GM19467 (cell line): Measurements from ENCODE around the gene MATN4.

Source experiments
- ATAC-seq: cut with Tn5 transposase; IDR thresholded peaks from one replicate; pipeline ENCODE4 v1.9.1; 2021; ENCODE audit warnings: mild to moderate bottlenecking, moderate library complexity; ENCODE audit not compliant: unreplicated experiment

Gene MATN4

DNA sequence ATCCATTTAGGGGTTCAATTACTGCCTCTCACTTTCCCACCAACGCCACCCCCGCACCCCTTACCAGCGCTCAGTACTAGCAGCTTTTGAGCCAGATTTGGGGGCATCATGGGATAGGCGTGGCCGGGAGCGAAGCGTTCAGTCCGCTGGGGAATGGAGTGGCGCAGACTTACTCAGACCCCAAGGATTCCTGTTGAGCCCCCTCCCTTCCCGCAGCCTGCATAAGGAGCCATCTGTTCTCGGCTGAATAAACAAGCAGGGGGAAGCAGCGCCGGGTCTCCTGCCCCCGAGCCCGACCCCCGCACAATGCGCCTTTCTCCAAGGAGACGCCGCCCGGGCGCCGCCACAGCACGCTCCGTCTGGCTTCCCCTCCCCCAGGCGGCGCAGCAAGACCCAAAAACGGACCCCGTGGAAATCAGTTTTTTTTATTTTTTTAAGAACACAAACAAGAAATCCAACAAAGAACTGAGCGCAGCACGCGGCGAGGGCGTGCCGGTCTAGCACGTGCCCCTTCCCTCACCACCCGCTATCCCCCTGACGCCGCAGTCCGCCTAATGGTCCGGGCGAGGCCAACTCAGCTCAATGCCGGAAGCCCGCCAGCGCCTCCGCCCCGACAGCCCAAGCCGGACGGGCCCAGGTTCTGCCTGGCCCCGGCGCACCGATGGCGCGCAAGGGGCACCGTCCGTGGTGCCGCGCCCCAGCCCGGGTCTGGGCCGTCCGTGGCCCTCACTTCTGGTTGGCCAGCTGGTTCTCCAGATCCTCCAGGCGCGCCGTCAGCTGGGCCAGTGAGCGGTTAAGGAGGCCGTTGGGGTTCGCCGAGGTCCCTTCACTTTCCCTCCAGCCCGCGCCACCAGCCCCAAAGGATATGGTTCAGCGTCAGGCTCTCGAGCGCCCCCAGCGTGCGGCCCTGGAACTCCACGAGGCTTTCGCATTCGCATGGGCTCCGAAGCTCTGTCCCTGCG lies 14.8 kb downstream of the MATN4 start:
- peak; percentile 77 for ATAC-seq

DNA sequence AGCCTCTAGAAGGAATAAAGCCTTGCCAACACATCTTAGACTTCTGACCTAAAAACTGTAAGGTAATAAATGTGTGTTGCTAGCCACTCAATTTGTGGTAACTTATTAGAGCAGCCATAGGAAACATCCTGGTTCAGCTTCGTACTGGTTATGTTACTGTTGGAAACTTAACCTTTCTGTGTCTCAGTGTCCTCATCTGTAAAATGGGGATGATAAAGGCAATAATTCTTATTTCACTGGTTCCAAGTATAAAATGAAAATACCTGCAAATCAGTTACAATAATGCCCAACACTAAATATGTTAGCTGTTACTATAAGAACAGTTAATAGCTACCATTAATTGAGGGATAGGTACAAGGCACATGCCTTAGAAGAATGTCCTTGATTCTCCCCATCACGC lies 15.8 kb downstream of the MATN4 start:
- no peak for ATAC-seq

DNA sequence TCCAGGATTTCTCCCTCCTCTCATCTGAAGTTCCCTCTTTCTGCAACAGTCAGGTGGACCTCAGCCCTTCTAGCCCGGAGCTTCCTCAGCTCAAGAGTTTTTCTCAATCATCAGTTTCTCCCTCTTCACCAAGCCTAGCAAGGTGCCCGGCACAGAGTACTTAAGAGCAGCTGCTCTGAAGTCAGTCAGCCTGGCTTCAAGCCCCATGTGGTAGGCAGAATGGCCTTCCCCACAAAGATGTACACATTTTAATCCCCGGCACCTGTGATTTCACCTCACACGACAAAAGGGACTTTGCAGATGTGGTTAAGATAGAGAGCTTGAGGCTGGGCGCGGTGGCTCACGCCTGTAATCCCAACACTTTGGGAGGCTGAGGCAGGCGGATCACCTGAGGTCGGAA lies 16.6 kb downstream of the MATN4 start:
- no peak for ATAC-seq

DNA sequence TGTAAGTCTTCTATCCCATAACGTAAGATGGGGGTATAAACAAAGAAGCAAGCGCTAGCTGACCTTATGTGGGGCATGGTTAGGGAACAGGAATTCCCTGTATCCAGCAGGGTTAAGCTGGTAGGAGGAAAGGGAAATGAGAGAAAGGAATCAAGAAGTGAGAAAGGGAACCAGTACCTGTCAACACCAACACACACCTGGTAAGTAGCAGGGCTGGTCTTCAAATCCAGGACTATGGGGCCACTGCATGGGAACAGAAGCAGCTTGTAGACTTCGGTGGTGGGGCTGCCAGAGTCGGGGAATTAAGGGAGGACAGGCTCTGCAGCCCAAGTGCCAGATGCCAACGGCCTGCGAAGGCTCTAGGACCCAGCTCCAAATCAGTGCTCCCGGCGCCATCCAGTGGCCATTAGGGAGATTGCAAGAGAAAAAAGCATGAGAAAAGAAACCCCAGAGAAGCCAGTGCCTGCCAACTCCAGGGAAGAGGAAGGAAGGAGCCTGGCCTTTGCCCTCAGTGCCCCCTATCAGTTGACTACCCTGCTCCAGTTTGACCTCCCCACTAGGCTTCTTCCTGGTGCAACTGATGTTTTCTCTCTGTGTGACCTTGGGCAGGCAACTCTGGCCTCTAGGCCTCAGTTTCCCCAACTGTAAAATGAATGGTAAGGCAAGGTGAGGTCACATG lies 17.3 kb downstream of the MATN4 start:
- no peak for ATAC-seq

DNA sequence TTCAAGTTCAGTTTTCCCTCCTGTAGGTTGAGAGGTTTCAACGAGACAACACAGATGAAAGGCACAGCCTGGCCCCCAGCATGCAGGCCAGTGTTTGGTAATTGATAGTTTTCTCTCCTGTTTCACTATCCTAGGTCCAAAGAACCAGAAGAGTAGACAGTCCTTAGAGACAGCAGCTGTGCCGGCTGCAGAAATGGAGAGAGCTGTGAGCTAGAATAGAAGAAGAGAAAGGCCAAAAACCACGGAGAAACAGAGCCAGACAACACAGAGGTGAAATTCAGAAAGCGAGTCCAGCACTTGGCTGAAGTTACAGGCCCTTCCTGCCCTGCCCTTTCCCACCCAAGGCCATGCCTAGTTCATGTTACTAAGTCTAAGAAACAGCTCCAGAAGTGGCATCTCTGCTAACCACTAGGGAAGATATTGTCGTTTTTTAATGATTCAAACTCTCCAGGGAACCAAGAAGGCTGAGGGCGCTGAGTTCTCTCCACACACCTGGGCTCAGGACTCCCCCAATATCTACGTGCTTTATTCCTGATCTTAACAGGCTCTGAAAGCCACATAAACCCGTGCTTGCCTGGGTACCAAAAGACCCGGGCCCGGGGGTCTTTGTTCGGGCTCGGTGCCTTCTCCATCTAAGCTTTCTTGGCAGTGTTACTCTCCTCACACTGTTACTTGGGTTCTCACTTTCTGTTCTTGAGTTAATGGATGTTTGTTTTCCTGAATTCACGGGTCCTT lies 18.0 kb downstream of the MATN4 start:
- ATAC-seq, result no peak

DNA sequence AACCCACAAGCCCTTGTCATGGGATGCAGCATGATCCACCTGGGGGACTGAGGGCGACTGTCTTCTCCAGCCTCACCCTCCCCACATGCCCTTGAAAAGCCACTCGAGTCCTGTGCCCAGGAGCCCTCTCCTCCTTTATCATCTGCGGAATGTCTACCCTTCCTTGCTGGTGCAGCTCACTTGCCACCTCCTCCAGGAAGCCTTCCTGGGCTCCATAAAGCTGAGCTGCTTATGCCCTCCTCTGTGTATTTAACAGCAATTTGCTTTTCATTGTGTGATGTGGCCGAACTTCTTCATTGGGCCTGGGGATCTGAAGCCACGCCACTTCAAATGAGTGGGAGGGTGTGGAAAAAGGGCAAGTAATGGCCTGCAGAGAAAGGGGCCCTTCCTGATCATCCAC lies 19.2 kb downstream of the MATN4 start:
- no peak for ATAC-seq

DNA sequence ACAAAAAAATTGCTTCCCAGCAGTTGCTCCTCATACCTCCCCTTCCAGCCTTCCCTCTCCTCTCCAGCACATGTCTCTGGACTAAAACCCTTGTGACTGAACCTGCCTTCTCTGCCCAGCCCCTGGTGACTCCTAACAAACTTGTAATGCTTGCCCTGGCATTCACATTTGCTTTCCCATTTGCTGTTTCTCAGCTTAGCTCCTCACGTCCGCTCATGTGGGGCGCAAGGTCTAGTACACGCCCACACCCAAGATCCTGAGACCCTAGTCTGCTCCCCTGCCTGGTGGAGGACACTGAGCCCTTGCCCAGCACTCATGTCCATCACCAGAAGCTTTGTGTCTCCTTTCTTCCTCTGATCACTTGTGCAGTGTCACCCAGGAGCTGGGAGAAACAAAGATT lies 19.7 kb downstream of the MATN4 start:
- no peak for ATAC-seq

DNA sequence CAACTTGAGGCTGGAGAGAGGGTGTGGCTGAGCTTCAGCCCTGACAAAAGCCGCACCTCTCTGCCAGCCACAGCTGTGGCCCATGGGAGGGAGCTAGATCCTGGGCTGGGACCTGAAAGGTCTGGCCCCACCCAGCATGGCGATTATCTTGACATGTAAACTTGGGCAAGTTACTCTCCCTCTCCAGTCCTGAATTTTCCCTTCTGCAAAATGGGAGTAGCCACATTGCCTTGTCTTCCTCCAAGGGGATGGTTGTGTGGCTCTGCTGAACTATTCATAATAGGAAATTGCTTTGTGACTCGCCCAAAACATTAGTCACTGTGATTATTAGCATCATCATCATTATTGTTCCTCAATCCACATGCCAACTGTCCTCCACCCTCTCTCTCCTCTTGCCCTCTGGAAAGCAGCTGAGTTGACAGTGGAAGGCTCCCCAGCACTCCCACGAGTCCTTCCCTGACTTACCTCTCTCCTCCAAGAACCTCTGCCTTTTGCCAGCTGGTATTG lies 24.5 kb downstream of the MATN4 start:
- no peak for ATAC-seq

DNA sequence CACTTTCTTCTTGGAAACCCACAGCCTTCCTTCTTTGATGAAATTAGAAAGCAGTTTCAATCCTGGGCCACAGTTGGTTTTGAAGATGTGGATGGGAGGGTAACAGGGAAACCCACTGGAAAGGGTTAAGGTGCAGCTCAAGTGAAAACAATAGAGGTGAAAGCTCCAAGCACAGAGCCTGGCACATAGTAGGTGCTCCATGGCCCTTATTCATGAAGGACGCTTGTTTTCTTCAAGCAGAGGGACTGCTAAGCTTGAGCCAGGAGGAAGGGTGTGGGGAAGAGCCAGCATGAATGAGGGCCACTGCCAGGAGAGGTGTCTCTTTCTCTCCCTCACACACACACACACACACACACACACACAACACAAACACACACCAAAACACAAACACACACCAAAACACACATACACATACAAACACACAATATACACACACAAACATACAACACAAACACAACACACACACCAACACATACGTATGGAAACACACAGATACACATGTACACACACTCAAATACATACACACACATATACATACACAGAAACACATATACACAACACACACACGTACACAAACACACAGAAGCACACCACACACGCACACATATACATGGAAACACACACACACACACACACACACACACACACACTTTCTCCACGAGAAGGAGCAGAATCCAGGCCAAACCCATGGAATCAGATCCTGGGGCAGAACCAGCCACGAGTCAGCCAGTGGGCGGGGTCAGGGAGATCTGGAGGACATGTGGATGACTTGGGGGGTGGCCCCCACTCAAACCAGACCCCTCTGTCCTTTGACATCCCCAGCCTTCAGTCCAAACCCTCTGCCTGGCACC lies 25.2 kb downstream of the MATN4 start:
- no peak for ATAC-seq

DNA sequence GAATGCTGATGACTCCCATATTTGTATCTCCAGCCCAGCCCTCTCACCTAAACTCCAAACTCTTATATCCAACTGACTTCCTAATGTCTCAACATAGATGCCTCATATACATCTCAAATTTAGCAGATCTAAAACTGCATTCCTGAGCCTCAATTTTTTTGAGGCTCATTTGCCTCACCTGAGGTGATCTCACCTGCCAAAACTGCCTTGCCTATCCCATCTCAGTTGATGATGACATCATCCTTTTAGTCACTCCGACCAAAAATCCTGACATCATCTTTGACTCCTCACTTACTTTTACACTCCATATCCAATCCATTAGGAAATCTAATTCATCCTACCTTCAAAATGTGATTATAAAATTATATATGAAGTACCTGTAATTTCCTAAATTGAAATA lies 28.1 kb downstream of the MATN4 start:
- no peak for ATAC-seq

DNA sequence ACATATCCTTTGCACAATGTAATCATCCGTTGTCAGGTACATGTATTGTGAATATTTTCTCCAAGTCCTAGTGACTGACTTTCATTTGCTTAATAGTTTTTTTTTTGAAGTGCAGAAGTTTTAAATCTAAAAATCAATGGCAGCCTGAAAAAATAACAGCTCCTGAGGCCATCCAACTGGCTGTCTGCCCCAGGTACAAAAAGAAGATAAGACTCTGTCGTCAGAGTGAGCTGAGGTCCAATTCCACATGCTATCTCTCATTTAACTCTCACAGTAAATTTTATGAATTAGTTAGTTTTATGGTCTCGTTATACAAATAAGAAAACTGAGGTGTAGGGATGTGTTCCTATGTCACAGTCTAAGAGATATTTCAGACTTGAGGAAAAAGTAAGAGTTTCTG lies 32.8 kb downstream of the MATN4 start:
- ATAC-seq, result no peak

DNA sequence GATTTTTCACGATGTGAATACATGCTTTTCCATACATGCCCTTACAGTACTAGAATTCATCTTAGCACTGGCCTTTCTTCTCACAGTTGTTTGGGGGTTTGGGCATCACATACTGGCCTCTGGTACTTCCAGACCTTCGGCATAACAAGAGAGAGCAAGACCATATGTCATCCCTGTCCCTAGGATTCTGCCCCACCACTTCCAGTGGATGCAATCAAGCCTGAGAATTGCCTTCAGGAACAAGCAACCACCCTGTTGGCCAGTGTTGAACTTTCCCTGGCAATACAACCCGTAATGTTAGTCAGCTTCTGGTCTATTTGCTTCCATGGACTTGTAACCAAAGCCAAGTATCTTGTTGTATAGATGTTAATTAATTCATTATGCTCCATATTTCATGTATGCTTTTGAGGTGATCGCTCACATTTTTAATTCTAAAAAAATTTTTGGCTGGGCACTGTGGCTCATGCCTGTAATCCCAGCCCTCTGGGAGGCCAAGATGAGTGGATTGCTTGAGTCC lies 38.3 kb downstream of the MATN4 start:
- ATAC-seq, result no peak

DNA sequence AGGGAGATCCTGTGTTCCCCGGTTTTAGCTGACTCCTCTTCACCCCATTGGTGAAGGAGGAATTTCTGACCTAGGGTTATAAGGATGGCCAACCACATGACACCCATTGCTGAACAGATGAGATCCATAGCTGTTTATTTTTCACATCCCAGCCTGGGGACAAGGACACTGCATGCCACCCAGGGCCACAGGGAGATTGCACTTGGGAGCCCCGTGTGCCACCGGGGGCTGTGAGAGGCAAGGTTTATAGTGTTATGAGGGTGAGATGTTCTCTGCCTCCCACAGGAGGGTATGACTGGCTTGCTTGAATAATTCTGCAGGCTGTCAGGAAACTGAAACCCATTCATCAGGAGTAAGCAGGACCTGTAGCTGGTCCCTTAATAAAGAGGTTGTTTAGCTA lies 39.0 kb downstream of the MATN4 start:
- no peak for ATAC-seq

DNA sequence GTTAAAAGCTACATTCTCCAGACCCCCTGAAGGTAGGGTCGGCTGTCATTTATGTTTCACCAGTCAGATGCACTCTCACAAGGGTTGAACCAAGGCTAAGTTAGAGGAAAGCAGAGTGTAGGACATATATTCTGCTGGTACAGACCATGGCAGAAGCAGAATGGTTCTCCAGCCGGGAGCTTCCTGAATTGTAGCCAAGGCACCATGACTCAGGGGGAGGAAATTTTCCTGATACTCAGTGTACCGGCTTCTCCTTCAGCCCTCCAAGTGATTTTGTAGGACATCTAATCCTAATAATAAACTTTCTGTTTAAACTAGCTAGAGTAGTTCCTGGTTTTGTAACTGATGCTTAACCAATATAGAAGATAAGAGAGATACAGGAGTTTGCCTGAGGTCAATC lies 39.6 kb downstream of the MATN4 start:
- no peak for ATAC-seq

DNA sequence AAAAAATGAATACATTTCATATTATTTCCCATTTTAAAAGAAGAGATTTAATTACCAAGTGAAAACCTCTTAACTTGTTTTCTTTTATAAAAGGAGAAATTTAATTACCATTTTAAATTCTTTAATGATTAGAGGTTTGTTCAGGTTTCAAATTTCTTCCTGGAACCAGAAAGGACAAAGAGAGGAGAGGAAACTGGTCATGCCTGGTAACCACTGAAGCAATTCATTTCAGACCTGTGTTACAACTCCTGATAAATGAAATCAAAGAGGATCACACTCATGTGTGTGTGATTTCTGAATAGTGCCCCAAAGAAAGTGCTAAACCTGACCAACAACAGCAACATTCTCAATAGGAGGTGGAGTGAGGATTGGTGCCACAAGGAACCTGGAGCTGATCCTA lies 41.1 kb downstream of the MATN4 start:
- no peak for ATAC-seq

DNA sequence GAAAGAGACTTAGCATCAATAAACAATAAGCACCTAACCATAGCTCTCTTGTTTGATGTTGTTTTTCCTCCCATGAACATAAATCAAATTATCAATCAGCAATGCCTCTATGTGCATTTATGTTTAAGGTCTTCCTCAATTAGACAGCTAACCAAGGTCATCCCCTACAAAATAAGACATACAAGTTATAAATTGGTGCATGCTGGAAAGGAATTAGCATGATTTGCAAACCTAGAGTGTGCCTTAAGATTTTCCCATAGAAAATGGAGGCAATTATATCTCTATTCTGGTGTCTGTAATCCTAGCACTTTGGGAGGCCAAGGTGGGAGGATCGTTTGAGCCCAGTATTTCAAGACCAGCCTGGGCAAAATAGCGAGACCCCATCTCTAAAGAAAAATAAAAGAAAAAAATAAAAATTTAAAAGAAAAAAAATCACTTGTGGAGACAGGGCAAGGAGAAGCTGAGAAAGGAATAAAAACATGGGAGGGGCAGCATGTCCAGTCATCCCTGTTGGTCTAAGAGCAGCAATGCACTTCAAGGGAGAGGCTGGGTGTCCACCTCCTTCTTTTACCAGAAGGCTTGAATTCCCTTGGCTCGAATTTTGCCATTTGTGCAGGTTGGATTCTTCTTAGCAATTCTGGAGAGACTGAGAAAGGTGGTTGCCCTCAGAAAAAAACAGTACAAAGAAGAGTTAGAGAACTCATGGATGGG lies 44.4 kb downstream of the MATN4 start:
- no peak for ATAC-seq

DNA sequence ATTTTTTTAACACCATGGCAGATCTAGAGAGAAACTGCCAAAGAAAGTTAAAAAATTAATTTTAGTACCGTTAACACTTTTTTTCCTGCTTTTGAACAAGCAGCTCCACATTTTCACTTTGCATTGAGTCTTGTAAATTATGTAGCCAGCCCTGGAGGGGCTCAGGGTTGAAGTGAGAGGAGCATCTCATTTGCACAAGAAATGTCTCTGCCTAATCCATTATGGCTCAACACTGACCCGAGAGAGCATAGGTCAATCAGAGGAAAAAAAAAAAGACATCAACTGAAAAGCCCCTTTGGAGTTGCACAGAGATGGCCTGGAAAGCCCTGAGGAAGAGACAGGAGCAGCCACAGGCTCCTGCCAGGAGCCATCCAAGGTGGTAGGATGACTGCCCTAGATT lies 49.4 kb downstream of the MATN4 start:
- ATAC-seq, result no peak

DNA sequence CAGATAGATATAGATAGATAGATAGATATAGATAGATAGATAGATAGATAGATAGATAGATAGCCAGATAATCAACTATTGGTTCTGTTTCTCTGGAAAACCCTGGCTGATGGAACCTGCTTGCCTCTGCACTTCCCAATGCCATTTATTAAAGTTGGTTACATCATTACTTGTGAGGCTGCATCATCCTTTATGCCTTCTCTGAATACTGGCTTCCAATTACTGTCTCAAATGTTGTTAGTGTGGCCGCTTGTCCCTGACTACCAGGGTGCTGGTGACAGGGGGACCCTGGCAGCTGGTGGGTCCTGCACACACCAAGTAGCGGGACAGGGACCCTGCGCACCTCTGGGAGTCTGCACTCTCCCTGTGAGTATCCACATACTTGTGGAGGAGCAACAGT lies 49.8 kb downstream of the MATN4 start:
- no peak for ATAC-seq

DNA sequence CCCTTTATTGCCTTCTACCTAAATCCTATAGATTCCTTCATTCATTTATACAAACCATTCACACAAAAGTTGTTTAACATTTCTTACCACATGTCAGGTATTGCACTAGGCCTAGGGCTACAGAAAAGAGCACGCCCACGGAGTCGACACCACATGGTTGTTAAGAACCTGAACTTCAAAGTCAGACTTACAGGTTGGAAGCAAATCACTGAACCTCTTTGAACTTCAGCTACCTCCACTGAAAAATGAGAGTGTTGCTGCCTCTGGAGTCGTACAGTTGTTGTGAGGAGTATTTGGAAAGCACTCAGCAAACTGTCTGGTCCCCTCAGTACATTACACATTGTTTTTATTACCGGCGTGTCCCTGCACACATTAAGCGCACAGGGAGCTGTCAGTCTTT lies 50.4 kb downstream of the MATN4 start:
- no peak for ATAC-seq

DNA sequence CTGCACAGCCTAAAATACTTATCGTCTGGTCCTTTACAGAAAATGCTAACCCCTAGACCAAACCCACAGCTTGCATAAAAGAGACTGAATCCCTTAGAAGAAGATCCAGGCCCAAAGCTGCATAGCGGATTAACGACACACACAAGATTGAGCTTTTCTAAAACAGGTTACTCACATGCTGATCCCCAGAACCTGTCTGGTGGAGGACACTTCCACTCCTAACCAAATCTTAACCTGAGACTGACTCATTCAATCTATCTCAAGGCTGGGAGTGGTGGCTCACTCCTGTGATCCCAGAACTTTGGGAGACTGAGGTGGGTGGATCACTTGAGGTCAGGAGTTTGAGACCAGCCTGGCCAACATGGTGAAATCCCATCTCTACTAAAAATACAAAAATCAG lies 50.9 kb downstream of the MATN4 start:
- ATAC-seq, result no peak
